ENCODE data around the gene EPHB1.
"Not testable (repeated sequence)": the region's sequence is repeated elsewhere in the genome, so short reads cannot be mapped to it uniquely, and the experiment has no call there.

Gene EPHB1

GRCh38 chr3:135084976-135085375, 289.9 kb downstream of the EPHB1 start:
- no peak for DNase-seq (ENCODE audit: low spot score)

DNA sequence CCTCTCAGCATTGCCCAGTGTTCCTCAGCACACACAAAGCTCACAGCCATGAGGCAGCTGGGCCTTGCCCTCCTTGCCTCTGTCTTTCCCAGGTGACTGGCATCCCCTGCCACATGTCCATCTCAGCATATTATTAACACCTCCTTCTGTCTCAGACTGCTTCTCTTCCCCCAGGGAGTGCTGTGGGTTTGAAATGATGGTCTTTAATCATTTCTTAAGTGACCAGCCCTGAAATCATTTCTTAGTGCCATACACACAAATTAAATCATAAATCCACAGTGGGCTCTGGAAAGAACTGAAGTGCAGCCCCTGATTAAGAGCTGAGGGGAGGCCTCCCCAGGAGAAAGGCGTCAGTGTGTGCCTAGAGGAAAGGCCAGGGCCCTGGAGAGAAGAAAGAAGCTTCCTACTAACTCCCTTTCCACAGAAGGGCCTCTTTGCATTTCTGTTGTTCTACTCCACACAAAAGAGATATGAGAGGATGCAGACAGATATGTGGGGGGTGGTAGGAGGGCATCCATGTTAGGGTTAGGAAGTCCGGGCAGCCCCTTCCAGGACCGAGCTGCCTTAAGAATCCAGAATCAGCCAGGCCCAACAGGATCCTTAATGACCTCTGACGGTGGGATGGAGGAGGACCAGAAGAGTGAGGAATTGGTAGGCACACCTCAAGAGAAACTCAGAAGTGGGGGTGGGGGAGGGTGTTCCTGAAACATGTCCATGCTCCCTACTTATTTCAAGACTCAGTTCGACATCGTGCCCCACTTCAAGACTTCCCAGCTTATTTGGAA, 290.8 kb downstream of the EPHB1 start:
- DNase-seq (ENCODE audit: low spot score), result no peak

GRCh38 chr3:135087782-135088181, 292.7 kb downstream of the EPHB1 start:
- DNase-seq (ENCODE audit: low spot score), result no peak

- DNase-seq (ENCODE audit: low spot score), result no peak
Observed at GRCh38 chr3:135089451-135089850, 294.4 kb downstream of the EPHB1 start.

DNA sequence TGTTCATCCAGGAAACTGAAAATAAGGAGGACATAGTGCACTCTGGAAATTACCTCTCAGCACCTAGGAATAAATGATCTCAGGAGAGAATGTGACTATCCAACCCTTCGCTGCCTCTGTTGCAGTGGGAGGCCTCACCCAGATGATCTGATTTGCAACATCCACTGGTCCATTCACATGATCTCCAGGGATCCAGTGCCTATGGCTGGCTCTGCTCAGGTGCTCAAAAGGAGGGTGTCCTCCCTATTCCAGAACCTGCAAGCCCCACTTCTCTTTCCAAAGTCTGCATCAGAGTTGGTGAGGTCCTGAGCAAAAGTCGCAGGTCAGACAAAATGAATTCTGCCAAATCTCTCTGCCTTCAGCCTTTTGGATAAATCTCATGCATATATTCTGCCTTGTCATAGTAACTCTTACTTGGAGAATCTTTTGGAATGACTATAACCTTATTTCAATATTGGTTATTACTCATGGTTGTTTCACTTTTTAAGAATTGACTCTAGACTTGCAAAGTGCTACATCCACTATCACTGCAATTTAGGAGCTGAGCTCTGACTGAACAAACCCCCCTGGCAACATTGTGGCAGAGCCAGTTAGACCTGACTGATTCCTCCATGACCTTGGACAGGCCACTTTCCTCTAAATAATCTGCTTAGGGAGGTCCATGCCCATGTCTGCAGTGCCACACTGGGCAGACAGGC, 295.1 kb downstream of the EPHB1 start:
- no peak for DNase-seq (ENCODE audit: low spot score)

GRCh38 chr3:135091946-135092345, 296.9 kb downstream of the EPHB1 start:
- no peak for DNase-seq (ENCODE audit: low spot score)

DNA sequence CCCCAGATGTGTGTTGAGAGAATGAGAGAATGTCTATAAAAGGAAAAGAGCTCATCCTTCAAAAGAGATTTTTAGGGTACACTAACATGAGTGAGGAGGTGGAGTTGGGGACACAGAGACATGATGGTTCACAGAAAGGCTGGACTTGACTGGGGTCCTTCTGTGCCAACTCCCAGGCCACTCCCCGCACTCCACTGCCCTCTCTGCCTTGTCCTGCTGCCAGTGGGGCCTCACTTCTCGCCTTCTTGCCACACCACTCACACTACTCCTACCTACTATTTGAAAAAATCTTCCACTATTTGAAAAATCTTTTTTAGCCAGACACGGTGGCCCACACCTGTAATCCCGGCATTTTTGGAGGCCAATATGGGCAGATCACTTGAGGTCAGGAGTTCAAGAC, 298.1 kb downstream of the EPHB1 start:
- DNase-seq (ENCODE audit: low spot score), result no peak

- DNase-seq (ENCODE audit: low spot score), result no peak
Observed at GRCh38 chr3:135097276-135097946, 302.4 kb downstream of the EPHB1 start.

GRCh38 chr3:135099734-135100355, 304.8 kb downstream of the EPHB1 start:
- DNase-seq (ENCODE audit: low spot score), result no peak

- DNase-seq (ENCODE audit: low spot score), result no peak
Observed at GRCh38 chr3:135100366-135100765, 305.3 kb downstream of the EPHB1 start.

DNA sequence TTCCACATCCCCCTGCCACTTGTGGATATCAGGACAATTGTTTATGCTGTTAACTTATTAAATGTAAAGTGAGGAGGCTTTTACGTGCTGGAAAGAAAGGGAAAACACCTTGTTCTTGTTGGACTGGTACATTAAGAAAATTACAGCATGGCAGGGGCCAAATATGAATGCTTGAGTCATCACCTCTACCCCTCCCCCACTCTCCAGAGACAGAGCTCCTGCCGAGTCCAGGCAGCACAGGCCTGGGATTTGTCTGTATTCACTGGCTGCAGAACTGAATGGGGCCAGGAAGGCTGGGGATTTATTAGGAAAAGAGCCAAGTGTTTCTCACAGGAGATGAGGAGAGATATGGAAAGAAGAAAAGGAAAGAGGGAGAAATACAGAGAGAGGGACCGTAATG, 308.9 kb downstream of the EPHB1 start:
- no peak for DNase-seq (ENCODE audit: low spot score)

- no peak for DNase-seq (ENCODE audit: low spot score)
Observed at GRCh38 chr3:135106445-135106844, 311.4 kb downstream of the EPHB1 start.

DNA sequence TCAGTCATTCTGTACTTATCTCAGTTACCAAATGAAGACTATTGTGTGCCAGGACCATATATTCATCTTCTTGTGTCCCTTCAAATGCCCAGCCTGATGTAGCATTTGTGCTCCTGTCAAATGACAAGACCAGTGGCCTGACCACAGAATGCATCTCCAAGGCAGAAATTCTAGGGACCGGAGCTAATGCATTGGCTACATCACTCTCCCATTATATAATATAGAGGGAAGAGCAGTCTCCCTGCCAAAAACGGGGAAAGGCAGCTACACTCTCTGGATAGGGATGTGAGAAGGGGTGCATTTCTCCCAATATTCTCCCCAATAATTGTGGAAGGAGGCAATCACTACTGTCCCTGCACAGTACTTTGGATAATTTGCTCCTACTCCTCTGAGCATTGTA, 312.0 kb downstream of the EPHB1 start:
- DNase-seq (ENCODE audit: low spot score), result no peak

DNA sequence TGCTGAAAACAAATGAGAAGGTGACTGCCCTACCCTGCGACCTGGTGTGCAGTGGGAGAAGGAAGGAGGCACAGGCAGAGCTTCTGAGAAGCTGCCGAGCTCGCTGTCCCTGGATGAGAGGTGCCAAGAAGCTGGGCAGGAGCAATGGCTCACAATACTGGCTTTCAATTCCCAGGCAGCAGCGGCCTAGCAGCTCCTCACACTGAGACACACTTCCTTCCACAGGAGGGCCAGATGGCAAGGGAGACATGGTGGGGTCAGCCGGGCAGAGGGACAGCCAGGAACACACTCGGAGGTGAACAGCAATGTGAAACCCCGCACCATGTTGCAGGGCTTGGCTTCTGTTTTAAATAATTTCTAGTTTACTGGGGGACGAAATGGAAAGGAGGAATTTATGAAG, 314.6 kb downstream of the EPHB1 start:
- DNase-seq (ENCODE audit: low spot score), result no peak

DNA sequence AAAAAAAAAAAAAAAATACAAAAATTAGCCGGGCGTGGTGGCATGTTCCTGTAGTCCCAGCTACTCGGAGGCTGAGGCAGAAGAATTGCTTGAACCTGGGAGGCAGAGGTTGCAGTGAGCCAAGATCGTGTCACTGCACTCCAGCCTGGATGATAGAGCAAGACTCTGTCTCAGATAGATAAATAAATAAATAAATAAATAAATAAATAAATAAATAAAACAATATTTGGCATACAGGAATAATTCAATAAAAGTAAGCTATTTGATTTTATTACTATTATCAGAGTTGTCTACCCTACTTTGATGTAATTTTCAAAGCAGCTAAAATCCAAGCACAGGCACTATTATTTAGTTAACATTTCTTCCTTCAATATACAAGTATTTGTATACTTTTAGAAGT, 319.5 kb downstream of the EPHB1 start:
- not testable (repeated sequence) for DNase-seq (ENCODE audit: low spot score)

GRCh38 chr3:135117977-135118376, 322.9 kb downstream of the EPHB1 start:
- DNase-seq (ENCODE audit: low spot score), result no peak

- DNase-seq (ENCODE audit: low spot score), result no peak
Observed at GRCh38 chr3:135118792-135119191, 323.7 kb downstream of the EPHB1 start.

DNA sequence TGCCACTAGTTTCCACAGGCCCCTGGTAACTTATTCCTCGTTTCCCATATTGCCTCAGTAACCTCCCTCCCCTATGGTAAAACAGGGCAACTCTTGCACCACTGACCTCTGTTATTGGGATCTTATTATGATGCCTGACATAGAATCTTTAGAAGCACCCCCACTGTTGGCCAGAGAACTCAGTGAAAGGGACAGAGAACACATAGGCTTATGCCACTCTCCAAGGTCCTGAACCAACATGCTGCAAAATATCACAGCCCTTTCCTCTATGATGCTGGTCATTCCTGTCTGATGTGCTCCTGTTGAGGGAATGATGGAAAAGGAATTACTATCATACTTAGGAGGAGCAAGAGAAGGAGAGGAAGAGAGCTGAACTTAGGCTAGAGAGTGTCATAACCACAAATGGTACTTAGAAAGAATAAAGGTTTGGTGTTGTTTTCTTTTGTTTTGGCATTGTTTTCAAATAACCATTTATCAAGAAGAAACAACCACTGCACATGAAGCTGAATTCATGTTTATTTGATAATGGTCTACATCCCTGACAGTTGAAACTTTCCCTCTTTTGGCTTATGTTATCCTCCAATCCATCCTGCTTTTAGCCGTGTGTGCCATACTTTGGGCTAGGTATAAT, 330.2 kb downstream of the EPHB1 start:
- no peak for DNase-seq (ENCODE audit: low spot score)

- no peak for DNase-seq (ENCODE audit: low spot score)
Observed at GRCh38 chr3:135127946-135128470, 332.9 kb downstream of the EPHB1 start.

DNA sequence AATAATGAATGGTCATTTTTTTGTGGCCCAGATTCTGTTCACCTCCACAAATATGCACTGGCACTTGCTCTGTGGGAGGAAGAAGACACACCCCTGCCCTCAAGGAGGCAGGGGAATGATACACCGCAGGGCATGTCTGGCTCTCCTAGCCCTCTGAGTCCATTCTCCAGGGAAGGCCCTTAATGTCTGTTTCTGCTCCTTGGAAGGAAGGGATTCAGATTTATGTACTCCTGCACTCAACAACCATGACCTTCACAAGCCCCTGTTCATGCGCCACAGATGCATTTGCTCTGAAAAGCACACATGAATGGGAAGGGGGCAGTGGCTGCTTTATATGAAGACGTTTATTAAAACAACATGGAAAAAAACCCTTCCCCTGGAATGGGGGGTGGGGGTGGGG, 333.8 kb downstream of the EPHB1 start:
- no peak for DNase-seq (ENCODE audit: low spot score)

DNA sequence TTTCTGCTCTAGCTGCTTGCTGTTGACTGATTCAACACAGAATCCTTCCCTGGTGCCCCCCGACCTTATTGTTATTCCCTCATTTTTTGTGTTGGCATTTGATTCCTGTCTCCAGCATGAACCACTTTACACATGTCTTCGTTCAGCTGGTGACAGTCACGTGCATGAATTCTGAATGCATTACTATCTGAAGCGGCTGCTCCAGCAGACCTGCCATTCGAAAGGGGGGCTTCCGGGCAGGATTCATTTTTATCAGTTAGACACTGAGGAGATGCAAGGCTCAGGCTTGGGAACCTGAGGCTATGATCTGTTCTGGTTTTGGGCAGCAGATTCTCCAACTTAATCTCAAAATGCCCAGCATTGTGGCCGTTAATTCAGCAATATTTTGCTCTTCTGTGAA, 336.2 kb downstream of the EPHB1 start:
- DNase-seq (ENCODE audit: low spot score), result no peak

Data from left forelimb (tissue), 1 donor.